ENCODE measurements around the gene BMF.
"Not testable (repeated sequence)": the region's sequence is repeated elsewhere in the genome, so short reads cannot be mapped to it uniquely, and the experiment has no call there.

The BMF gene

DNA sequence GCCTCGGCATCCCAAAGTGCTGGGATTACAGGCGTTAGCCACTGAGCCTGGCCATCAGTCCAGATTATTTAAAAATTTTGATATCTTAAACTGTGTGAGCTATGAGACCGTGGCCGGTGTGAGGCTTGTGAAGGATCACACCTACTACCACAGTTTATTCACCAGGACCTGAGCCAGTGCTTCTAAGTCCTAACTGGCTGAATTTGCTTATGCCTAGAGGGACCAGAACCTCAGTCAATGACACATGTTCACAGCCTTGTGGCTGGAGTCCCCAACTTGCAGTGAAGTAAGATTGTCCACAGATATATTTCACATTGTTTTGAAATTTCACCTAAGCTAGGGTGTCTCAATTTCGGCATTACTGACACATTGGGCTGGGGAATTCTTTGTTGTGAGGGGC is 15.2 kb upstream of the BMF start:
- H3K27ac ChIP-seq (ENCODE audit: low read length); H3K4me1 ChIP-seq (ENCODE audit: low read length); H3K4me2 ChIP-seq (ENCODE audit: low read length); H3K9ac ChIP-seq (ENCODE audit: low read length); H3K4me3 ChIP-seq (ENCODE audit: low read length); H4K20me1 ChIP-seq (ENCODE audit: insufficient read depth, low read length); H3K9me3 ChIP-seq (ENCODE audit: insufficient read depth, low read length); H3K79me2 ChIP-seq (ENCODE audit: low read length); H3K36me3 ChIP-seq (replicated peaks; ENCODE audit: low read depth, low read length); H2AFZ ChIP-seq (ENCODE audit: low read depth, low read length): not testable (repeated sequence)
- H3K27me3 ChIP-seq (ENCODE audit: low read depth, low read length) = peaks cover 19% of the 10 kb centered on the region

DNA sequence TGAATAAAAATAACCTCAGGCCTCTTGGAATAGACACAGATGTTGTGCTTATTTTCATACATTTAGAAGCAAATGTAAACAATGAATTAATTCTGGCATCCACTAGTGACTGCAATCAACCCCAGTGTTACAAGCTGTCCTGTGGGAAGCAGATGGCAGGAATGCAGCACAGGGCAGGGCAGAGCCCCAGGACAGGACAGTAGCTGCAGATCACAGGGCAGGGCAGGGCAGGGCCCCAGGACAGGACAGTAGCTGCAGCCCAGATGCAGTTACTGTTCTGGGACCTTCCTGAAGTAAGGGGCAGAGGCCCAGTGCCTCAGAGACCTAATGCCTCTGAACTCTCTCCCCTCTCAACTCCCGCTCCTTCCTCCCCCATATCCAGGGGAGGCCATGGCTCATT is 14.3 kb upstream of the BMF start:
- H3K79me2 ChIP-seq (ENCODE audit: low read length); H3K4me2 ChIP-seq (ENCODE audit: low read length); H2AFZ ChIP-seq (ENCODE audit: low read depth, low read length); H3K9me3 ChIP-seq (ENCODE audit: insufficient read depth, low read length); H3K4me3 ChIP-seq (ENCODE audit: low read length); H3K4me1 ChIP-seq (ENCODE audit: low read length); H3K9ac ChIP-seq (ENCODE audit: low read length); H4K20me1 ChIP-seq (ENCODE audit: insufficient read depth, low read length); H3K27ac ChIP-seq (ENCODE audit: low read length); H3K36me3 ChIP-seq (replicated peaks; ENCODE audit: low read depth, low read length): not testable (repeated sequence)
- H3K27me3 ChIP-seq (ENCODE audit: low read depth, low read length) = peaks cover 19% of the 10 kb centered on the region

DNA sequence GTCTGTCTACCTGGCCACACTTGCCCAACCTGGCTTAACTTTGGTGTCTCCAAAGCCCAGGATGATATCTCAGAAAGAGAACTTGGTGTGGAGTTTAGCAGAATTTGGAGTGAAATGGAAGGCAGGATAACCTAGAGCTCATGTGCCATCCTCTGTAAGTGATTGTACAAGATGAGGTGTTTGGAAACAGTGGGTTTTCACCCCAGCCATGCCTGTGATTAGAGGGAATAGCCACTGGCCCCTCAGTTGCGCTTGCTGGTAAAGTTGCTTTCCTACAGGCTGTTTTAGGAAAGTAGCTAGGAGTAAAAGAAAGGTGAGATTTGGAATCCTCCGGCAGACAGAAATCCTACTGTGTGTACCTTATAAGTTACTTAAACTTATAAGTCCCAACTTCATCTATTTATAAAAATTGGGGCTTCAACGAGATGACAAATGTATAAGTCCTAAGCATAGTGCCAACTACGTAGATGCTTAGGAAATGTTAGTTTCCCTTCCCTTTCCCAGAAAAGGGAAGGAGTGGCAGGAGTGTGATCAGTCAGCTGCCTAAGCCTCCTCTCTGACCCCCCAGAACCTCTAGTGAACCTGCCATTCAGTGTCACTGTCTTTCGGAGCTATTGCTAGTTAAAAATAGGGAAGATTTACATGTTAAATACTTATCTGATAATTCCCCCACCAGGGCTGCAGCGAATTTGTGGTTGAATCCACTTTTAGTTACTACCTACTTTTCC is 13.4 kb upstream of the BMF start:
- TF ChIP-seq, protein P1, sequence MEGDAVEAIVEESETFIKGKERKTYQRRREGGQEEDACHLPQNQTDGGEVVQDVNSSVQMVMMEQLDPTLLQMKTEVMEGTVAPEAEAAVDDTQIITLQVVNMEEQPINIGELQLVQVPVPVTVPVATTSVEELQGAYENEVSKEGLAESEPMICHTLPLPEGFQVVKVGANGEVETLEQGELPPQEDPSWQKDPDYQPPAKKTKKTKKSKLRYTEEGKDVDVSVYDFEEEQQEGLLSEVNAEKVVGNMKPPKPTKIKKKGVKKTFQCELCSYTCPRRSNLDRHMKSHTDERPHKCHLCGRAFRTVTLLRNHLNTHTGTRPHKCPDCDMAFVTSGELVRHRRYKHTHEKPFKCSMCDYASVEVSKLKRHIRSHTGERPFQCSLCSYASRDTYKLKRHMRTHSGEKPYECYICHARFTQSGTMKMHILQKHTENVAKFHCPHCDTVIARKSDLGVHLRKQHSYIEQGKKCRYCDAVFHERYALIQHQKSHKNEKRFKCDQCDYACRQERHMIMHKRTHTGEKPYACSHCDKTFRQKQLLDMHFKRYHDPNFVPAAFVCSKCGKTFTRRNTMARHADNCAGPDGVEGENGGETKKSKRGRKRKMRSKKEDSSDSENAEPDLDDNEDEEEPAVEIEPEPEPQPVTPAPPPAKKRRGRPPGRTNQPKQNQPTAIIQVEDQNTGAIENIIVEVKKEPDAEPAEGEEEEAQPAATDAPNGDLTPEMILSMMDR (IDR thresholded peaks at IDR 0.05; ENCODE audit: low read depth, low read length) = no peak
- no peak for TF ChIP-seq EZH2phosphoT487 (IDR thresholded peaks at IDR 0.05; ENCODE audit: low read depth)
- Histone ChIP-seq H3K4me1 (ENCODE audit: low read length) (no peaks in the 10 kb centered on the region), H3K27me3 (ENCODE audit: low read depth, low read length) (peaks cover 17% of the 10 kb centered on the region), H3K27ac (ENCODE audit: low read length) (no peak overlapping the region), H4K20me1 (ENCODE audit: insufficient read depth, low read length) (no peaks in the 10 kb centered on the region), H3K4me2 (ENCODE audit: low read length) (no peak overlapping the region), H3K4me3 (ENCODE audit: low read length) (no peak overlapping the region), H3K36me3 (replicated peaks; ENCODE audit: low read depth, low read length) (no peaks in the 10 kb centered on the region), H3K9me3 (ENCODE audit: insufficient read depth, low read length) (no peaks in the 10 kb centered on the region), H3K9ac (ENCODE audit: low read length) (no peak overlapping the region), H3K79me2 (ENCODE audit: low read length) (no peaks in the 10 kb centered on the region), H2AFZ (ENCODE audit: low read depth, low read length) (no peak overlapping the region)

DNA sequence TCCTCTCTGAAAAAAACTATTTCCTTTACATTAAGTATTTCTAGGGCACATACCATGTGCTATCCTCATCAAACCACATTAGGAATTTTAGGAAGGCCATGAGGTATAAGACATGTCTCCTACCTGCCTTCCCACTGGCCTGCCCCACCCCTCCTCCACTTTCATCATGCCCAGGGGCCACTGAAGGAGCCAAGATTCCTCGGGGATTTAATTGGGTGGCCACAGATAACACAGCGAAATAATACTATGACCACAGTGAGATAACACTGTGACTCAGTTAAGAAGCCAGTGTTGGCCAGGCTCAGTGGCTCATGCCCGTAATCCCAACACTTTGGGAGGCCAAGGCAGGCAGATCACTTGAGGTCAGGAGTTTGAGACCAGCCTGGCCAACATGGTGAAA is 9.8 kb upstream of the BMF start:
- Histone ChIP-seq H2AFZ (ENCODE audit: low read depth, low read length) (no peak overlapping the region), H3K4me2 (ENCODE audit: low read length) (no peak overlapping the region), H3K9me3 (ENCODE audit: insufficient read depth, low read length) (no peaks in the 10 kb centered on the region), H3K4me1 (ENCODE audit: low read length) (peaks cover 26% of the 10 kb centered on the region), H3K79me2 (ENCODE audit: low read length) (no peaks in the 10 kb centered on the region), H3K4me3 (ENCODE audit: low read length) (no peak overlapping the region), H4K20me1 (ENCODE audit: insufficient read depth, low read length) (no peaks in the 10 kb centered on the region), H3K27ac (ENCODE audit: low read length) (no peak overlapping the region), H3K36me3 (replicated peaks; ENCODE audit: low read depth, low read length) (no peaks in the 10 kb centered on the region), H3K9ac (ENCODE audit: low read length) (no peak overlapping the region), H3K27me3 (ENCODE audit: low read depth, low read length) (peaks cover 11% of the 10 kb centered on the region)
- TF ChIP-seq EZH2phosphoT487 (IDR thresholded peaks at IDR 0.05; ENCODE audit: low read depth) = no peak
- TF ChIP-seq, protein P1 (IDR thresholded peaks at IDR 0.05; ENCODE audit: low read depth, low read length) = no peak

DNA sequence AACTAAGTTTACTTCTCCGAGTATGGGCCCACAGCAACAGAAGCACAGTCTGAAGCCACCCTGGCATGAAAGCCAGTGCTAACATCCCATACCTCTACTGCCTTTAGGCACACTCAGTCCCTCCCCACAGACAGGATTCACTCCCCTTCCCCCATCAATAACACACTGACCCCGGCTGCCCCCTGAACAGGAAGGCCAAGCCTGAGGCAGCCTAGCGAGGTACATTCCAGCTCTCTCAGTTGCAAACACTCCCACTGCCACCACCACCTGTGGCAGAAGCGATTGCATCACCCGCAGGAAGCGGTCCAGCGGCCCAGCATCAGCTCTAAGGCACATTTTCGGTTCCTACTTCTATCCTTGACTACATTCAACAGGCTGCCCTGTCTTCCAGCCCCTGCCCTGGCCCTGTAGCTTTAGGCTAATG is 7.0 kb upstream of the BMF start:
- Histone ChIP-seq H3K4me2 (ENCODE audit: low read length) (peak overlapping the region; percentile 69), H3K36me3 (replicated peaks; ENCODE audit: low read depth, low read length) (no peaks in the 10 kb centered on the region), H3K27me3 (ENCODE audit: low read depth, low read length) (no peaks in the 10 kb centered on the region), H3K4me1 (ENCODE audit: low read length) (peaks cover 35% of the 10 kb centered on the region), H3K27ac (ENCODE audit: low read length) (peak overlapping the region; percentile 61), H2AFZ (ENCODE audit: low read depth, low read length) (no peak overlapping the region), H3K79me2 (ENCODE audit: low read length) (no peaks in the 10 kb centered on the region), H4K20me1 (ENCODE audit: insufficient read depth, low read length) (no peaks in the 10 kb centered on the region), H3K9me3 (ENCODE audit: insufficient read depth, low read length) (no peaks in the 10 kb centered on the region), H3K9ac (ENCODE audit: low read length) (peak overlapping the region; percentile 50; the same call in 1 of the 2 replicates), H3K4me3 (ENCODE audit: low read length) (peak overlapping the region; percentile 35; the same call in 1 of the 2 replicates)
- TF ChIP-seq, protein P1 (IDR thresholded peaks at IDR 0.05; ENCODE audit: low read depth, low read length) = no peak
- no peak for TF ChIP-seq EZH2phosphoT487 (IDR thresholded peaks at IDR 0.05; ENCODE audit: low read depth)

DNA sequence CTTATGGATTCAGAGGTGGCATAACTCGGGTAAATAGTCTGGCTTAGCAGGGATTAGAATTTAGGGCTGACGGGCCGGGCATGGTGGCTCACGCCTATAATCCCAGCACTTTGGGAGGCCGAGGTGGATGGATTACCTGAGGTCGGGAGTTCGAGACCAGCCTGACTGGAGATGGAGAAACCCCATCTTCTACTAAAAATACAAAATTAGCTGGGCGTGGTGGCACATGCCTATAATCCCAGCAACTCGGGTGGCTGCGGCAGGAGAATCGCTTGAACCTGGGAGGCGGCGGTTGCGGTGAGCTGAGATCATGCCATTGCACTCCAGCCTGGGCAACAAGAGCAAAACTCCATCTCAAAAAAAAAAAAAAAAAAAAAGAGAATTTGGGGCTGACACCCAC is 6.4 kb upstream of the BMF start:
- not testable (repeated sequence) for H2AFZ ChIP-seq (ENCODE audit: low read depth, low read length); H3K9me3 ChIP-seq (ENCODE audit: insufficient read depth, low read length); H3K79me2 ChIP-seq (ENCODE audit: low read length); H3K4me3 ChIP-seq (ENCODE audit: low read length); H3K9ac ChIP-seq (ENCODE audit: low read length); H3K36me3 ChIP-seq (replicated peaks; ENCODE audit: low read depth, low read length); H3K27me3 ChIP-seq (ENCODE audit: low read depth, low read length); H4K20me1 ChIP-seq (ENCODE audit: insufficient read depth, low read length)
- Histone ChIP-seq H3K4me2 (ENCODE audit: low read length) (peak overlapping the region; percentile 69), H3K27ac (ENCODE audit: low read length) (peak overlapping the region; percentile 61), H3K4me1 (ENCODE audit: low read length) (peaks cover 35% of the 10 kb centered on the region)
